Glutamatergic neuron (in vitro differentiated cells): Measurements from ENCODE around the gene CRACDL. TPM values are rescaled to one million over a fixed set of nuclear protein-coding genes. Genes with fewer than 3 reads are reported as not detected.

Experiments
- DNase-seq: peaks from one replicate; pipeline ENCODE4 v3.0.0; 2022
- H3K27ac Mint-ChIP-seq: one replicate; pipeline ENCODE4 v1.8.0; 2020; ENCODE audit warnings: mild to moderate bottlenecking, mixed read lengths, inconsistent platforms; ENCODE audit not compliant: unreplicated experiment
- H3K27me3 Mint-ChIP-seq: one replicate; pipeline ENCODE4 v1.8.0; 2020; ENCODE audit warnings: mild to moderate bottlenecking, moderate library complexity, mixed read lengths, inconsistent platforms; ENCODE audit not compliant: unreplicated experiment
- H3K36me3 Mint-ChIP-seq: one replicate; pipeline ENCODE4 v1.8.0; 2020; ENCODE audit warnings: mild to moderate bottlenecking, mixed read lengths, inconsistent platforms; ENCODE audit not compliant: unreplicated experiment
- H3K4me1 Mint-ChIP-seq: one replicate; pipeline ENCODE4 v1.8.0; 2020; ENCODE audit warnings: mild to moderate bottlenecking, low read depth, mixed read lengths, inconsistent platforms; ENCODE audit not compliant: unreplicated experiment
- H3K4me3 Mint-ChIP-seq: one replicate; pipeline ENCODE4 v1.8.0; 2020; ENCODE audit warnings: mild to moderate bottlenecking, mixed read lengths, inconsistent platforms; ENCODE audit not compliant: unreplicated experiment
- H3K9me3 Mint-ChIP-seq: one replicate; pipeline ENCODE4 v1.8.0; 2020; ENCODE audit warnings: mild to moderate bottlenecking, moderate library complexity, mixed read lengths, inconsistent platforms; ENCODE audit not compliant: unreplicated experiment
- CTCF ChIP-seq: fragments of 200-600 bp; sonication (generic); IDR thresholded peaks from one replicate; pipeline ENCODE4 v1.5.0; 2021; ENCODE audit not compliant: partially characterized antibody, unreplicated experiment
- total RNA-seq: library from RNA; stranded (reverse); fragmentation: NEBNext Ultra II Directional; extraction: Animal tissue kit (Norgen Biotek cat#: 25700); gene quantifications from one replicate; pipeline ENCODE4 v1.2.1, GENCODE V29; 2021; ENCODE audit not compliant: unreplicated experiment

The CRACDL gene
- total RNA-seq, 1 donor from 2014 or later = 2.1 TPM

DNA sequence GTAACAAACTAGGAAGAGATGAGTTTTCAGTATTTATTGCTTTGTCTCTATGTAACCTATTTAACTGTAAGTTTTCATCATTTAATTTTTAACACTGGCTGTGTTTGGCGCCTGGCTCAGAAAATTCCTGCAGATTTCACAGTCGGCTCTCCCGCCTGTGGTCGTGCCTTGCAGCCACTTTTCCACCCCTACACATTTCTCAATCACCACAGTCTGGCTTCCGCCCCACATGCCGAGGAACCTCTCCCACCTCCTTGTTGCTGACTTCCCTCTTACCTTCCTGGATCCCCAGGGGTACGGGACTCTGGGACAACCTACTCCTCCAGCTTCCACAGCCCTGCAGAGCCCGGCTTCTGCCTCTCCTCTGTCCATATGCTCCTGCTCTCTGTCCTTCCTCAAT is 163.5 kb downstream of the CRACDL start:
- peak overlapping the region; percentile 35 for H3K27ac Mint-ChIP-seq

DNA sequence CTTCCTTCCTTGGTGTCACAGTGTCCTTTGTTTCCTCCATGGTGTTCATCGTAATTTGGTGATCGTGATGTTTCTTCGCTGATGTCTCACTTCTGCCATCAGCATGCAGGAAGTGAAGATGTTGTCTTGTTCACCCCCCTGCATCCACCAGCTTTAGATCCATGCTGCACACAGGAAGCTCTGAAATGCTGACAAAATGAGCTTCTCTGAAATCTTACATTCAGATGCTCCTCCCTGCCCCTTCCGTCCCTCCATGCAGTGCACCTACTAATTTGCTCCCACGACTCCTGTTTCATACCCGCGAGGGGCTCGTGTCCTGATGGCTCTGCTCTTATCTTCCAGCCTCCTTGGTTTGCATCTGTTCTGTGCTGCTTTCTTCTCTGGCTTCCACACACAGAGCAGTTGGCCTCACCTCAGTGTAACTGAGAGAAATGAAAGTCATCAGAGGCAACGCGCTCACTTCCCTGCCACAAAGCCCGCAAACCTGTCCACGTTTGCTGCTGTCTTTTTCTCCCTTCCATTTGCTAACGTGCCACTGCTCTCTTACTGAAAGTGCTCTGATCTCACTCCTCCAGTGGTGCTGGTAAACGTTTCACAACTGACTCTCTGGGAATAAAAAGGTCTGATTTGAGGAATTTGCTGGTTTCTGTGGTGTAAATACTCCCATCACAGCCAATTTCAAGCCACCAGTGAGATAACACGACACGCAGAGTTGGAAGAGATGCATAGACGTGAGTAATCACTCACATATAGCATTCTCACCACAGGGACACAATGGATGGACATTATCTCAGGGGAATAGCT is 164.1 kb downstream of the CRACDL start:
- H3K27me3 Mint-ChIP-seq = peaks cover 3% of the 10 kb centered on the region
- H3K9me3 Mint-ChIP-seq = peaks cover 8% of the 10 kb centered on the region
- H3K27ac Mint-ChIP-seq = peak overlapping the region; percentile 44
- peaks cover 34% of the 10 kb centered on the region for H3K4me1 Mint-ChIP-seq
- peaks cover 6% of the 10 kb centered on the region for H3K36me3 Mint-ChIP-seq
- no peak overlapping the region for H3K4me3 Mint-ChIP-seq
- TF ChIP-seq CTCF = no peak
- DNase-seq = no peak

More for the DNA sequence above, 163.5 kb downstream of the CRACDL start:
- TF ChIP-seq CTCF = no peak
- Mint-ChIP-seq H3K36me3 (peaks cover 6% of the 10 kb centered on the region), H3K27me3 (peaks cover 4% of the 10 kb centered on the region), H3K4me1 (peaks cover 34% of the 10 kb centered on the region), H3K4me3 (no peak overlapping the region), H3K9me3 (peaks cover 8% of the 10 kb centered on the region)
- no peak for DNase-seq

DNA sequence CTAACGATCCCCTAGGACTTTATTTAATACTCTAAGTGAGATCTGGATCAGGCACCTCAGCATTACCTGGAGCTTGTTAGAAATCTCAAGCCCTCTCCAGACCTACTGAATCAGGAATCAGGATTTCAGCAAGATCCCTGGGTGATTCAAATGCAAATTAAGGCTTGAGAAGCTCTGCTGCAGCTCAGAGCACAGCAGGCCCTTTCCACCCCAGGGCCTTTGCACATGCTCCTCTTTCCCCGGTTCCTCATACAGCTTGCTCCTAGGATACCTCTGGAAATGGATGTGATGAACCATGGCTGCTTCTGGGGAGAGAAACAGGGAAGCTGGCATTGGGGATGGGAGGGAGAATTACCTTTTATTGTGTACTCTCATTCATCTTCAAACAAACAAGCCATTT is 164.8 kb downstream of the CRACDL start:
- DNase-seq = no peak
- H3K36me3 Mint-ChIP-seq = peaks cover 6% of the 10 kb centered on the region
- no peak overlapping the region for H3K4me3 Mint-ChIP-seq
- no peak overlapping the region for H3K27ac Mint-ChIP-seq
- no peak for TF ChIP-seq CTCF
- H3K9me3 Mint-ChIP-seq = peaks cover 8% of the 10 kb centered on the region
- peaks cover 3% of the 10 kb centered on the region for H3K27me3 Mint-ChIP-seq
- peaks cover 34% of the 10 kb centered on the region for H3K4me1 Mint-ChIP-seq

GRCh38 chr2:98769784-98770183 is 166.2 kb downstream of the CRACDL start:
- Mint-ChIP-seq H3K27ac (peak overlapping the region; percentile 48), H3K27me3 (peaks cover 3% of the 10 kb centered on the region), H3K4me1 (peaks cover 29% of the 10 kb centered on the region), H3K4me3 (peak overlapping the region; percentile 31), H3K9me3 (peaks cover 8% of the 10 kb centered on the region), H3K36me3 (peaks cover 6% of the 10 kb centered on the region)
- no peak for TF ChIP-seq CTCF
- DNase-seq = peak; percentile 36

DNA sequence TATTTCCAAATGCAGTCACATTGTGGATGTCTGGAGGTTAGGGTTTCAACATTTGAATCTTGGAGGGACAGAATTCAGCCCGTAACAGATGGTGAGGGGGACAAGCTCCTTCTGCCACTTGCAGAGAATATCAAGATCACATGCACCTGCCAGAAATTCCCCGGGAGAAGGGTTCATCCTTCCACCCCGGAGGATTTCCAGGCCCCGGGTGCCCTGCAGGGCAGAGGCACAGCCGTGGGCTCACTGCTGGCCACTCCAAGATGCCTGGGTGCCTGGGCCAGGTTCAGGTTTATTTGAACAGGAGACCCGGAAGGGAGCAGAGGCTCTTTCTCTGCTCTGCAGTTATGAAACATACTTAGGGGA is 166.9 kb downstream of the CRACDL start:
- peaks cover 3% of the 10 kb centered on the region for H3K27me3 Mint-ChIP-seq
- peaks cover 6% of the 10 kb centered on the region for H3K36me3 Mint-ChIP-seq
- no peak for DNase-seq
- H3K4me1 Mint-ChIP-seq = peaks cover 29% of the 10 kb centered on the region
- peak overlapping the region; percentile 48 for H3K27ac Mint-ChIP-seq
- TF ChIP-seq CTCF = no peak
- H3K4me3 Mint-ChIP-seq = peak overlapping the region; percentile 41
- peaks cover 8% of the 10 kb centered on the region for H3K9me3 Mint-ChIP-seq
